Upper lobe of left lung (tissue), 4 donors: ENCODE results near the gene MYO9A.

Source experiments
- POLR2A ChIP-seq, 4 donors: fragments of 450-650 bp; IDR thresholded peaks; one replicate each; pipeline ENCODE4 v1.5.1; 2016 to 2017; ENCODE audit warnings: antibody characterized with exemption in 4 of 4, mild to moderate bottlenecking in 2 of 4
- POLR2AphosphoS5 ChIP-seq, 2 donors: sonication (generic); formaldehyde crosslinking; IDR thresholded peaks; one replicate each; pipeline ENCODE4 v1.5.1; 2017; ENCODE audit warnings: antibody characterized with exemption in 2 of 2
- TF ChIP-seq, protein P1 (sequence below), 6 experiments: fragments of 450-650 bp in 4 of 6; fragments of 200-600 bp in 2 of 6; sonication (generic) in 2 of 6; IDR thresholded peaks; one replicate each; pipeline ENCODE4 v1.5.1; 2016 to 2019; ENCODE audit warnings: antibody characterized with exemption in 6 of 6

DNA sequence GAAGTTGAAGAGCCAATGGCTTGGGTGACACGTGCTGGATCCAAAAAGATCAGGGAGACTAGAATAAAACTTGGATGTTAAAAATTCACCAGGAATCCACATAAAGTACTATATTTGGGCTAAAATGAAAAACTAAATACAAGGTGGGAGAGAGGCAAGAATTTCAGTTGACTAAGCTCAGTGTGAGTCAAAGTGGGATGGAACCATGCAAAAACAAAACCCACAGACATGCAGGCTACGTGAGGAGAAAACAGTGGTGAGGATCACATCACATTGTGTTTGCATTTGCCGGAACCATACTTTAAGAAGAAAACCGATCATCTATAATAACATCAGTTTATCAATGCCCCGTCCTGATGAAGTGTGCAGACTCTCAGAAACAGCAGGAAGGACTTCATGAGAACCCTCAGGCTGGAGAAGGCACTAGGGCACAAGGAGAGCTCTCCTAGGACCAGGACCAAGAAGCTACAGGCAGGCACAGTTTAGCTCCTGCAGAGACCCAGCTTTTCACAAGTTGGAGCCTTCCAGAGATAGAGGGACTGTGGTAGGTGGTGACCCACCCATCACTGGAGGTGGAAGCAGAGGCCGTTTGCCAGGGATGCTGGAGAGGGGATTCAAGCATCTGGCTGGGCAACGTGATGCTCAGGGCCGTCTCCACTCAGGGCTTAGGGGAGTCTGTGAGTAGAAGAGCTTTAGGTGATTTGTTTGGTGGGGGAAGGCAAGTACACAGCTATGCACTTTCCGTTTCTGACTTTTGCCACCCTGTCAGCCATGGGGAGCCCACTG is 336.6 kb downstream of the MYO9A start:
- TF ChIP-seq, protein P1, sequence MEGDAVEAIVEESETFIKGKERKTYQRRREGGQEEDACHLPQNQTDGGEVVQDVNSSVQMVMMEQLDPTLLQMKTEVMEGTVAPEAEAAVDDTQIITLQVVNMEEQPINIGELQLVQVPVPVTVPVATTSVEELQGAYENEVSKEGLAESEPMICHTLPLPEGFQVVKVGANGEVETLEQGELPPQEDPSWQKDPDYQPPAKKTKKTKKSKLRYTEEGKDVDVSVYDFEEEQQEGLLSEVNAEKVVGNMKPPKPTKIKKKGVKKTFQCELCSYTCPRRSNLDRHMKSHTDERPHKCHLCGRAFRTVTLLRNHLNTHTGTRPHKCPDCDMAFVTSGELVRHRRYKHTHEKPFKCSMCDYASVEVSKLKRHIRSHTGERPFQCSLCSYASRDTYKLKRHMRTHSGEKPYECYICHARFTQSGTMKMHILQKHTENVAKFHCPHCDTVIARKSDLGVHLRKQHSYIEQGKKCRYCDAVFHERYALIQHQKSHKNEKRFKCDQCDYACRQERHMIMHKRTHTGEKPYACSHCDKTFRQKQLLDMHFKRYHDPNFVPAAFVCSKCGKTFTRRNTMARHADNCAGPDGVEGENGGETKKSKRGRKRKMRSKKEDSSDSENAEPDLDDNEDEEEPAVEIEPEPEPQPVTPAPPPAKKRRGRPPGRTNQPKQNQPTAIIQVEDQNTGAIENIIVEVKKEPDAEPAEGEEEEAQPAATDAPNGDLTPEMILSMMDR (IDR thresholded peaks at IDR 0.05) = no peak
- TF ChIP-seq POLR2AphosphoS5 (IDR thresholded peaks at IDR 0.05) (no peak), POLR2A (IDR thresholded peaks at IDR 0.05) (no peak)
